Measurements from ENCODE around the gene SQSTM1.

Gene SQSTM1

GRCh38 chr5:179880848-179881590 is 60.3 kb downstream of the SQSTM1 start:
- ChIA-PET CTCF (no interaction called here), POLR2A (ENCODE audit: low non-redundant PET) (no interaction called here)
- H3K27ac ChIP-seq: no peak overlapping the region
- no peak for DNase-seq (ENCODE audit: low spot score)
- TF ChIP-seq CTCF (conservative IDR thresholded peaks at IDR 0.05; ENCODE audit: low read depth): no peak

GRCh38 chr5:179882338-179882737 is 61.6 kb downstream of the SQSTM1 start:
- no peak for TF ChIP-seq CTCF (conservative IDR thresholded peaks at IDR 0.05; ENCODE audit: low read depth)
- H3K27ac ChIP-seq: no peak overlapping the region
- ChIA-PET POLR2A (ENCODE audit: low non-redundant PET) (no interaction called here), CTCF (no interaction called here)
- DNase-seq (ENCODE audit: low spot score): no peak

- no peak overlapping the region for H3K27ac ChIP-seq
- no peak for DNase-seq (ENCODE audit: low spot score)
- no peak for TF ChIP-seq CTCF (conservative IDR thresholded peaks at IDR 0.05; ENCODE audit: low read depth)
- POLR2A ChIA-PET (ENCODE audit: low non-redundant PET): no interaction called here
- CTCF ChIA-PET: no interaction called here
Observed at GRCh38 chr5:179883163-179883562, 62.5 kb downstream of the SQSTM1 start.

- ChIA-PET POLR2A (ENCODE audit: low non-redundant PET) (no interaction called here), CTCF (no interaction called here)
- no peak for TF ChIP-seq CTCF (conservative IDR thresholded peaks at IDR 0.05; ENCODE audit: low read depth)
- DNase-seq (ENCODE audit: low spot score): no peak
- no peak overlapping the region for H3K27ac ChIP-seq
Observed at GRCh38 chr5:179885491-179886090, 64.9 kb downstream of the SQSTM1 start.

GRCh38 chr5:179886190-179886911 is 65.6 kb downstream of the SQSTM1 start:
- POLR2A ChIA-PET (ENCODE audit: low non-redundant PET): no interaction called here
- H3K27ac ChIP-seq: no peak overlapping the region
- CTCF ChIA-PET: interaction anchor here (0.6 kb wide), 1 partner anchor 1730 kb away, joined by 3 read pairs; no protein-coding TSS in a partner anchor
- TF ChIP-seq CTCF (conservative IDR thresholded peaks at IDR 0.05; ENCODE audit: low read depth): no peak
- no peak for DNase-seq (ENCODE audit: low spot score)

- ChIA-PET CTCF (no interaction called here), POLR2A (ENCODE audit: low non-redundant PET) (no interaction called here)
- TF ChIP-seq CTCF (conservative IDR thresholded peaks at IDR 0.05; ENCODE audit: low read depth): no peak
- no peak for DNase-seq (ENCODE audit: low spot score)
- H3K27ac ChIP-seq: no peak overlapping the region
Observed at GRCh38 chr5:179887095-179887494, 66.4 kb downstream of the SQSTM1 start.
